A204.1 (cell line): ENCODE data around the gene KCNN3.

ENCODE experiments used
- FAIRE-seq: peaks from 2 replicates; lab custom pipeline; 2012; peaks lifted over from hg19 to GRCh38; lab: Jason Lieb, UNC

Gene KCNN3

GRCh38 chr1:154860156-154860870 lies 9.8 kb downstream of the KCNN3 start:
- no peak for FAIRE-seq

- FAIRE-seq, result no peak
Measured at GRCh38 chr1:154859786-154860155, 10.3 kb downstream of the KCNN3 start.

- FAIRE-seq, result no peak
Measured at GRCh38 chr1:154859151-154859785, 10.8 kb downstream of the KCNN3 start.

- no peak for FAIRE-seq
Measured at GRCh38 chr1:154857441-154858215, 12.5 kb downstream of the KCNN3 start.

GRCh38 chr1:154857022-154857421 lies 13.1 kb downstream of the KCNN3 start:
- FAIRE-seq, result no peak

DNA sequence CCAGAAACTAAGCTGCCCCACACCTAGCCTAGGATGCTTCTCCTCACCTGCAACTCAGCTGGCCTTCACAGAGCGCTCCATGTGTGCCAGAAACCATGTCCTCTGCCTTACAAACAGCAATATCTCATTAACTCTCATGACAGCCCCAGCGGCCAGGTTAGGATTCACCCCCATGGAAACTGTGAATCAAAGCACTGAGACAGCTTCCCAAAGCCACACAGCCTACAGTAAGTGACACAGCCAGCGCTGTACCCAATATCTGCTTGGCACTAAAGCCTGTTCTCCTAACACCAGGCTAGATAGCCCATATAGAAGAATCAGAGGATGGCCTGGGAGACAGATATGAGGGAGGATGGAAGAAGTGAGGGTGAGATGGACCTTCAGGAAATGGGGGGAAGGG lies 13.5 kb downstream of the KCNN3 start:
- FAIRE-seq, result no peak

DNA sequence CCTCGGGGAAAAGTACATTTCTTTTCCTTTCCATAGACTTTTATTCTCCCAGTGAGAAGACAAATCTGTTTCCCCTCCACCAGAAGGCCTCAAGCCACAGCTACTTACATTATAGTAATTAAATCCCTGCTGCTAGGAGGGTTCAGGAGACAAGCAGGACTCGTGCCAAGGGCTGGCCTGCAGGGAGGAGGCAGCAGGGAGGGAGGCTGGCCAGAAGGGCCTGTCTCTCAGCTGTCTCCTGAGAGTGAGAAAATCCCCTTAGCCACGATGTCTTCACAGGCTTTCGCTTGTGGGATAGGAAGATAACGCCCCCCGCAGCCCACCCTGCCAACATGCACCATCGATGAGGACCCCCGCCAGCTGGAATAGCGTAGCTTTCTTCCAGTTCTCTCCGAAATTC lies 14.0 kb downstream of the KCNN3 start:
- FAIRE-seq, result no peak

- no peak for FAIRE-seq
Measured at GRCh38 chr1:154855186-154855851, 14.8 kb downstream of the KCNN3 start.

- FAIRE-seq, result no peak
Measured at GRCh38 chr1:154852845-154853244, 17.2 kb downstream of the KCNN3 start.

- FAIRE-seq, result no peak
Measured at GRCh38 chr1:154851392-154852177, 18.5 kb downstream of the KCNN3 start.

DNA sequence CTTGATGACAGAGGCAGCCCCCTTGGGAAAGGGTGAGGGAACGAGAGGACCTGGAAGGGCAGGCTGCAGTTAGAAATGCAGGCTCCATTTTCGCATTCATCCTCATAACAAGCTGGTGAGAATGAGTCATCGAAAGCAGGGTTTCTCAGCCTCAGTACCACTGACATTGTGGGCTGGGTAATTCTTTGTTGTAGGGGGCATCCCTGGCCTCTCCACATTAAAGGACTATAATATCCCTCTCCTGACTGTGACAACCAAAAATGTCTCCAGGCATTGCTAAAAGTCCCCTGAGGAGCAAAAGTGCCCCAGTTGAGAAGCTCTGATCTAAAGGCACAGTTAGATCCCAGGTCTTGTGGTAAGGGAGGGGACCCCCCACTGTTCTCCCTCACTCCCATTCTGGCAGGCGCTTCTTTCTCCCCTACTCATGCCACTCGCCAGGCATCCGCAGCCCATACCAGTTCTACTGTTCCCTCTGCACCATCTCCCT lies 20.4 kb downstream of the KCNN3 start:
- no peak for FAIRE-seq

DNA sequence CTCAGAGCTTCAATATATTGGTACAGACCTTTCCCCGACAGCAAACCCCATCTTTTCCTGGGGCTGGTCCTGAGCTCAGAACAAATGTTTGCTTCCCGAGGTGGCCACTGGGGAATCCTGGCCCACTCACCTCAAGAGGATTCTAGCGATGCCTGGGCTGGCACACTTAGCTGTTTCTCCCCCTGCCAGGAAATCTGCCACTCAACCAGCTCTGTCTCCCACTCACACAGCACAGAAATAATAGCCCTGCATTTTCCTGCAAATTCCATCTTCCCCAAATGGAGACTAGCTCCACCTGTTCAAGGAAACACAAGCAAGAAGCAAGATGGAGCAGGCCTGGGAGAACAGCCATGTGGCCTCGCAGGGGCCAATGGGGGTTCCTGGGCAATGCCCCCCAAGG lies 21.1 kb downstream of the KCNN3 start:
- FAIRE-seq, result no peak

DNA sequence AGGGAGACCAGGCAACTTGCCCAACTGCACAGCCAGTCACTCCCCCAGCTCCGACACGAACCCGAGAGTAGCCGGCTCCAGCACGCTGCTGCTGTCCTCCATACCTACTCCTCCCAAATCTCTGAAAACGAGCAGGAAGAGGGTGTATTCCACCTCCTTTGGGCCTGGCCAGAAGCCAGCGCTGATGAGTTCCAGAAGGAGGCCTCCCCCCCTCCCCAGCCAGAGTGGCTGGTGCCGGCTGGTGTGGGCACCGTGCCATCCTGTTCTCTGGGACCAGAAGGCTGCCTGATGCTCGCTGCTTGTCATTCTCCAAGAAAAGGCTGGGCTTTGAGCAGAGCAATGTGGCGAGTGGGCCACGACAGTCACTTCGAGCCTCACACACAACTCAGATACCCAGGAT lies 22.2 kb downstream of the KCNN3 start:
- FAIRE-seq, result no peak

GRCh38 chr1:154846565-154847442 lies 23.3 kb downstream of the KCNN3 start:
- no peak for FAIRE-seq

GRCh38 chr1:154845879-154846278 lies 24.2 kb downstream of the KCNN3 start:
- FAIRE-seq, result no peak

GRCh38 chr1:154845174-154845573 lies 24.9 kb downstream of the KCNN3 start:
- FAIRE-seq, result no peak

DNA sequence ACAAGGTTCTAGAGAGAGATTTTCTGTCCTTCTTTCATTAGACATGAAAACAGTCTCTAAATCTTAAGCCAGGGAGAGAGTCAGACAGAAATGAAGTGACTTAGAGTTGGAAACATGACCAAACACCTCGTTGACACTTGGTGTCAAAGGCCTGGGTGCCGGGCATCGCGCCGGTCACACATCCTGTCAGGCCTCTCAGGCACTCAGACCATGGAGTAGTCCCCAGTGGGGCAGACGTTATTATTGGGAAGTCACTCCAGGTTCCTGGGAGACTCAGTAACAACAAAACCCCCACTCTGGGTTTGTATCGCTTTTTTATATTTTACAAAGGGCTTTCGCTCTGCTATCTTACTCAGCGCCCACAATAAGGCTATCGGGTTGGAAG lies 25.8 kb downstream of the KCNN3 start:
- no peak for FAIRE-seq

GRCh38 chr1:154843636-154844296 lies 26.3 kb downstream of the KCNN3 start:
- no peak for FAIRE-seq

GRCh38 chr1:154842635-154843034 lies 27.4 kb downstream of the KCNN3 start:
- FAIRE-seq, result no peak

DNA sequence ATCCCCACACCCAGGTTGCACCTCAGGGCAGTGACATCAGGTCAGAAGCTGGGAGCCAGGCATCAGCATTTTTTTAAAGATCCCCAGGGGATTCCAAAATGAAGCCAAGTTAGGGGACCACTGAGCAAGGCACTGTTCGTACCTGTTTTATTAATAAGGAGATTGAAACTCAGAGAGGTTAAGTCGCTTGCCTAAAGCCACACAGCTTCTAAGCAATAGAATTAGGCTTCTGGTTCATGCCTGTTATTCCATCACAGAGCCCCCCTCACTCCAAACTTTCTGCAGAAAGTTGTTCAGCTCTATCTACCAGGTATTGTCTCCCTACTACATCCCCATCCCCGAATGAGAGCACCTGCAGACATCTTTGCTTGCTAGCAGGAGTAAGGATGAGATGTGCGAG lies 28.7 kb downstream of the KCNN3 start:
- FAIRE-seq, result no peak
